Measurements from ENCODE around the gene SASH1.

DNA sequence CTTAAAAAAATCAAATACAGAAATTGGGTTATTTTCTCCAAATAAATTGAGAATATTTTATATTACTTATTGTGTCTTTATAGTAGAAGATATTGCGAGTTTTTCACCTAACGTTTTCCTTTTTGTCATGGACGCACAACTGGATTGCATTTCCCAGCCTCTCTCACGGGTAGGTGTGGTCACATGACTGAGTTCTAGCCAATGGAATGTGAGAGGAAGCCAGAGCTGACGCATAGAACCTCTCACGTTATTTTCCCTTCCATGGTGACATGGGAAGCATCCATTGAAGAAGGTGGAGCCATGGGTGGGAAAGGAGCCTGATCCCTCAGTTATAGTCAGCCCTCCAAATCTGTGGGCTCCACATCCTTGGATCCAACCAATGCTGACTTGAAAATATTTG, 248.2 kb downstream of the SASH1 start:
- TF ChIP-seq BHLHE40 (IDR thresholded peaks at IDR 0.05; ENCODE audit: borderline replicate concordance) (no peak), ELF4 (IDR thresholded peaks at IDR 0.05) (no peak), FOXK2 (IDR thresholded peaks at IDR 0.05) (no peak), SP1 (IDR thresholded peaks at IDR 0.05) (no peak), TARDBP (IDR thresholded peaks at IDR 0.05) (no peak), FOXA1 (IDR thresholded peaks at IDR 0.05) (no peak), ZNF384 (IDR thresholded peaks at IDR 0.05) (no peak), FOXM1 (IDR thresholded peaks at IDR 0.05; ENCODE audit: borderline replicate concordance) (no peak), SUZ12 (IDR thresholded peaks at IDR 0.05) (no peak), NFRKB (IDR thresholded peaks at IDR 0.05) (no peak), CTBP1 (IDR thresholded peaks at IDR 0.05; ENCODE audit: borderline replicate concordance) (no peak), HDGF (IDR thresholded peaks at IDR 0.05; ENCODE audit: borderline replicate concordance) (no peak), LEF1 (IDR thresholded peaks at IDR 0.05; ENCODE audit: borderline replicate concordance) (no peak)
- TF ChIP-seq, protein P1, sequence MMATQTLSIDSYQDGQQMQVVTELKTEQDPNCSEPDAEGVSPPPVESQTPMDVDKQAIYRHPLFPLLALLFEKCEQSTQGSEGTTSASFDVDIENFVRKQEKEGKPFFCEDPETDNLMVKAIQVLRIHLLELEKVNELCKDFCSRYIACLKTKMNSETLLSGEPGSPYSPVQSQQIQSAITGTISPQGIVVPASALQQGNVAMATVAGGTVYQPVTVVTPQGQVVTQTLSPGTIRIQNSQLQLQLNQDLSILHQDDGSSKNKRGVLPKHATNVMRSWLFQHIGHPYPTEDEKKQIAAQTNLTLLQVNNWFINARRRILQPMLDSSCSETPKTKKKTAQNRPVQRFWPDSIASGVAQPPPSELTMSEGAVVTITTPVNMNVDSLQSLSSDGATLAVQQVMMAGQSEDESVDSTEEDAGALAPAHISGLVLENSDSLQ (IDR thresholded peaks at IDR 0.05), result no peak
